Neuronal stem cell (in vitro differentiated cells): ENCODE data around the gene ALDH1L1.
A peak's percentile ranks its signal among the peaks of the same experiment; 100 is the strongest.

Experiments
- DNase-seq: peaks from one replicate; pipeline ENCODE4 v3.0.0-alpha.2; 2013; ENCODE audit warnings: low spot score
- H2AFZ ChIP-seq: one replicate; pipeline ENCODE4 v1.6.1; 2013; ENCODE audit warnings: mild to moderate bottlenecking, low read length, inconsistent platforms
- H2AK5ac ChIP-seq: 2 replicates; pipeline ENCODE4 v1.6.1; 2013; ENCODE audit warnings: low read depth, mild to moderate bottlenecking, inconsistent platforms, low read length, moderate library complexity, mixed read lengths
- H2BK120ac ChIP-seq: 2 replicates; pipeline ENCODE4 v1.6.1; 2013; ENCODE audit warnings: low read depth, mild to moderate bottlenecking, inconsistent platforms, low read length, moderate library complexity, mixed read lengths
- H2BK12ac ChIP-seq: one replicate; pipeline ENCODE4 v1.6.1; 2013; ENCODE audit warnings: low read length, inconsistent platforms
- H2BK15ac ChIP-seq: 2 replicates; pipeline ENCODE4 v1.6.1; 2013; ENCODE audit warnings: mild to moderate bottlenecking, low read length, inconsistent platforms, mixed read lengths
- H2BK5ac ChIP-seq: one replicate; pipeline ENCODE4 v1.6.1; 2013; ENCODE audit warnings: inconsistent platforms, mild to moderate bottlenecking, low read length, moderate library complexity
- H3K14ac ChIP-seq: one replicate; pipeline ENCODE4 v1.6.1; 2013; ENCODE audit warnings: low read length, inconsistent platforms
- H3K18ac ChIP-seq: 2 replicates; pipeline ENCODE4 v1.6.1; 2013; ENCODE audit warnings: low read length, inconsistent platforms
- H3K23ac ChIP-seq: 2 replicates; pipeline ENCODE4 v1.6.1; 2013; ENCODE audit warnings: low read depth, mild to moderate bottlenecking, mixed read lengths, low read length, inconsistent platforms; ENCODE audit not compliant: poor library complexity
- H3K27ac ChIP-seq: replicated peaks from 3 replicates; pipeline ENCODE4 v1.5.1; 2013; ENCODE audit warnings: low read length, inconsistent platforms
- H3K27me3 ChIP-seq, 3 experiments: 2 replicates each; pipeline ENCODE4 v1.6.1; 2013; ENCODE audit warnings: low read length in 3 of 3, mild to moderate bottlenecking in 2 of 3, inconsistent platforms in 1 of 3, low read depth in 1 of 3, mixed read lengths in 1 of 3, moderate library complexity in 1 of 3; ENCODE audit not compliant: control insufficient read depth in 3 of 3, insufficient read depth in 3 of 3
- H3K36me3 ChIP-seq, 2 donors: replicated peaks in 1 of 2; 2 replicates each; pipeline ENCODE4 v1.6.1; 2013; ENCODE audit warnings: low read length in 2 of 2; ENCODE audit not compliant: control insufficient read depth in 2 of 2, insufficient read depth in 2 of 2
- H3K4ac ChIP-seq: 2 replicates; pipeline ENCODE4 v1.6.1; 2013; ENCODE audit warnings: inconsistent platforms, mild to moderate bottlenecking, low read length, moderate library complexity
- H3K4me1 ChIP-seq, 2 donors: 1 replicate in 1 of 2; 2 replicates in 1 of 2; pipeline ENCODE4 v1.6.1; 2013; ENCODE audit warnings: low read length in 2 of 2, low read depth in 1 of 2; ENCODE audit not compliant: control insufficient read depth in 2 of 2, insufficient read depth in 1 of 2
- H3K4me2 ChIP-seq: one replicate; pipeline ENCODE4 v1.6.1; 2013; ENCODE audit warnings: mild to moderate bottlenecking, low read length, inconsistent platforms; ENCODE audit not compliant: insufficient read depth, poor library complexity, severe bottlenecking
- H3K4me3 ChIP-seq, 2 donors: 2 replicates each; pipeline ENCODE4 v1.5.1; 2013; ENCODE audit warnings: low read length in 2 of 2, mild to moderate bottlenecking in 2 of 2, inconsistent platforms in 1 of 2, moderate library complexity in 1 of 2
- H3K79me1 ChIP-seq: one replicate; pipeline ENCODE4 v1.6.1; 2013; ENCODE audit warnings: low read depth, mild to moderate bottlenecking, inconsistent platforms, low read length, moderate library complexity
- H3K9ac ChIP-seq: one replicate; pipeline ENCODE4 v1.6.1; 2013; ENCODE audit warnings: mild to moderate bottlenecking, low read depth, low read length, inconsistent platforms; ENCODE audit not compliant: poor library complexity
- H3K9me3 ChIP-seq, 2 donors: replicated peaks in 1 of 2; 2 replicates each; pipeline versions ENCODE3 to v1.6.1; 2013; ENCODE audit warnings: low read length in 2 of 2, mild to moderate bottlenecking in 2 of 2, inconsistent platforms in 1 of 2, low read depth in 1 of 2, mixed read lengths in 1 of 2, moderate library complexity in 1 of 2; ENCODE audit not compliant: control insufficient read depth in 2 of 2, insufficient read depth in 1 of 2
- H4K8ac ChIP-seq: one replicate; pipeline ENCODE4 v1.6.1; 2013; ENCODE audit warnings: low read depth, mild to moderate bottlenecking, inconsistent platforms, low read length, moderate library complexity
- H4K91ac ChIP-seq: one replicate; pipeline ENCODE4 v1.6.1; 2013; ENCODE audit warnings: low read length, low read depth, mild to moderate bottlenecking, inconsistent platforms; ENCODE audit not compliant: poor library complexity
- WGBS, 2 donors: extraction: QIAGEN DNeasy Blood & Tissue Kit; methylation state at CpG; one replicate each; pipeline ENCODE4 v1.1.7; 2013; ENCODE audit warnings: missing lambda C conversion rate in 2 of 2, mixed read lengths in 1 of 2; ENCODE audit not compliant: insufficient read length in 2 of 2, insufficient replicate concordance in 1 of 2; ENCODE audit errors: extremely low coverage in 2 of 2; 5-methylcytosine and 5-hydroxymethylcytosine counted together

The ALDH1L1 gene

GRCh38 chr3:126057936-126058335, 122.5 kb downstream of the ALDH1L1 start:
- H3K27me3 ChIP-seq = no peaks in the 10 kb centered on the region
- no peak overlapping the region for H2BK5ac ChIP-seq
- no peak overlapping the region for H3K4ac ChIP-seq
- H4K91ac ChIP-seq = no peak overlapping the region
- no peak overlapping the region for H3K18ac ChIP-seq
- H2BK12ac ChIP-seq = no peak overlapping the region
- WGBS, 2 donors = no CpG with 5 or more reads among the region's 13 CpGs
- no peak overlapping the region for H2AK5ac ChIP-seq
- H3K4me2 ChIP-seq = no peak overlapping the region
- no peak overlapping the region for H2BK120ac ChIP-seq
- H3K36me3 ChIP-seq = peaks cover 0 to 6% of the 10 kb centered on the region in 2 donors
- H3K4me3 ChIP-seq = no peak overlapping the region
- H3K79me1 ChIP-seq = no peaks in the 10 kb centered on the region
- H3K9me3 ChIP-seq = no peaks in the 10 kb centered on the region
- no peak overlapping the region for H3K27ac ChIP-seq
- H2AFZ ChIP-seq = no peak overlapping the region
- no peak overlapping the region for H3K9ac ChIP-seq
- no peak overlapping the region for H4K8ac ChIP-seq
- H3K4me1 ChIP-seq = peaks cover 3 to 11% of the 10 kb centered on the region in 2 donors
- no peak overlapping the region for H3K14ac ChIP-seq
- DNase-seq = no peak
- H3K23ac ChIP-seq = no peak overlapping the region
- H2BK15ac ChIP-seq = no peak overlapping the region

- no peak overlapping the region for H2AFZ ChIP-seq
- no peak overlapping the region for H3K27ac ChIP-seq
- peaks cover under 1% of the 10 kb centered on the region for H3K79me1 ChIP-seq
- H3K4ac ChIP-seq = no peak overlapping the region
- H2BK120ac ChIP-seq = no peak overlapping the region
- peak overlapping the region; percentile 81 for H2AK5ac ChIP-seq
- H3K4me3 ChIP-seq = no peak overlapping the region
- no peak overlapping the region for H3K4me2 ChIP-seq
- H2BK15ac ChIP-seq = no peak overlapping the region
- H3K9me3 ChIP-seq = no peaks in the 10 kb centered on the region
- DNase-seq = no peak
- H3K23ac ChIP-seq = no peak overlapping the region
- no peak overlapping the region for H3K9ac ChIP-seq
- H3K18ac ChIP-seq = no peak overlapping the region
- no peak overlapping the region for H4K8ac ChIP-seq
- no peak overlapping the region for H4K91ac ChIP-seq
- H3K27me3 ChIP-seq = no peaks in the 10 kb centered on the region
- H3K36me3 ChIP-seq = peaks cover 0 to 6% of the 10 kb centered on the region in 2 donors
- peaks cover 3 to 10% of the 10 kb centered on the region in 2 donors for H3K4me1 ChIP-seq
- no CpG with 5 or more reads among the region's 10 CpGs for WGBS, 2 donors
- H2BK5ac ChIP-seq = no peak overlapping the region
- H2BK12ac ChIP-seq = no peak overlapping the region
- no peak overlapping the region for H3K14ac ChIP-seq
Measured at GRCh38 chr3:126057501-126057819, 122.9 kb downstream of the ALDH1L1 start.

- peaks cover 3 to 8% of the 10 kb centered on the region in 2 donors for H3K4me1 ChIP-seq
- H3K9me3 ChIP-seq = no peaks in the 10 kb centered on the region
- peaks cover 0 to 6% of the 10 kb centered on the region in 2 donors for H3K36me3 ChIP-seq
- peak overlapping the region; percentile 3 for H2AFZ ChIP-seq
- H3K4me2 ChIP-seq = no peak overlapping the region
- peak overlapping the region; percentile 81 for H2AK5ac ChIP-seq
- peak overlapping the region; percentile 24 for H3K18ac ChIP-seq
- H3K4ac ChIP-seq = no peak overlapping the region
- no peak overlapping the region for H2BK12ac ChIP-seq
- peak overlapping the region; percentile 15 for H2BK15ac ChIP-seq
- no peak overlapping the region for H2BK120ac ChIP-seq
- no peak overlapping the region for H3K27ac ChIP-seq
- no peak overlapping the region for H3K9ac ChIP-seq
- H4K8ac ChIP-seq = no peak overlapping the region
- no peak overlapping the region for H2BK5ac ChIP-seq
- H3K27me3 ChIP-seq = no peaks in the 10 kb centered on the region
- DNase-seq = no peak
- peaks cover 1% of the 10 kb centered on the region for H3K79me1 ChIP-seq
- peak overlapping the region; percentile 38 for H3K23ac ChIP-seq
- no CpG with 5 or more reads among the region's 14 CpGs for WGBS, 2 donors
- no peak overlapping the region for H3K14ac ChIP-seq
- no peak overlapping the region for H4K91ac ChIP-seq
- H3K4me3 ChIP-seq = no peak overlapping the region
Measured at GRCh38 chr3:126056681-126057500, 123.5 kb downstream of the ALDH1L1 start.

GRCh38 chr3:126056088-126056487, 124.3 kb downstream of the ALDH1L1 start:
- Histone ChIP-seq H3K4me1 (peaks cover 3 to 8% of the 10 kb centered on the region in 2 donors), H3K14ac (peak overlapping the region; percentile 14), H3K27ac (no peak overlapping the region)

More at GRCh38 chr3:126056088-126056487, 124.3 kb downstream of the ALDH1L1 start:
- no peaks in the 10 kb centered on the region for H3K9me3 ChIP-seq
- H4K91ac ChIP-seq = no peak overlapping the region
- no peaks in the 10 kb centered on the region for H3K27me3 ChIP-seq
- H3K79me1 ChIP-seq = peaks cover 1% of the 10 kb centered on the region
- WGBS, 2 donors = no CpG with 5 or more reads among the region's 10 CpGs
- peak overlapping the region; percentile 52 for H3K18ac ChIP-seq
- H2BK120ac ChIP-seq = no peak overlapping the region
- peak overlapping the region; percentile 66 for H2AK5ac ChIP-seq
- H3K4ac ChIP-seq = no peak overlapping the region
- no peak overlapping the region for H3K4me2 ChIP-seq
- H3K4me3 ChIP-seq = no peak overlapping the region
- H2BK15ac ChIP-seq = no peak overlapping the region
- H2BK5ac ChIP-seq = no peak overlapping the region
- no peak overlapping the region for H4K8ac ChIP-seq
- H2AFZ ChIP-seq = no peak overlapping the region
- no peak for DNase-seq
- no peak overlapping the region for H3K23ac ChIP-seq
- H2BK12ac ChIP-seq = no peak overlapping the region
- H3K9ac ChIP-seq = peak overlapping the region; percentile 15
- peaks cover 0 to 6% of the 10 kb centered on the region in 2 donors for H3K36me3 ChIP-seq
